GM12891 (cell line): ENCODE measurements around the gene NLGN1.

ENCODE experiments used
- POLR2A ChIP-seq: IDR thresholded peaks from 2 replicates; pipeline ENCODE4 v1.6.1; 2011; ENCODE audit warnings: low read depth, low read length, control low read depth
- POLR2AphosphoS5 ChIP-seq: IDR thresholded peaks from 2 replicates; pipeline ENCODE4 v1.6.1; 2011; ENCODE audit warnings: low read depth, low read length, control low read depth
- SPI1 ChIP-seq: IDR thresholded peaks from 2 replicates; pipeline ENCODE4 v1.6.1; 2011; ENCODE audit warnings: low read depth, low read length, control low read depth
- TAF1 ChIP-seq: IDR thresholded peaks from 2 replicates; pipeline ENCODE4 v1.6.1; 2011; ENCODE audit warnings: low read depth, low read length, control low read depth

DNA sequence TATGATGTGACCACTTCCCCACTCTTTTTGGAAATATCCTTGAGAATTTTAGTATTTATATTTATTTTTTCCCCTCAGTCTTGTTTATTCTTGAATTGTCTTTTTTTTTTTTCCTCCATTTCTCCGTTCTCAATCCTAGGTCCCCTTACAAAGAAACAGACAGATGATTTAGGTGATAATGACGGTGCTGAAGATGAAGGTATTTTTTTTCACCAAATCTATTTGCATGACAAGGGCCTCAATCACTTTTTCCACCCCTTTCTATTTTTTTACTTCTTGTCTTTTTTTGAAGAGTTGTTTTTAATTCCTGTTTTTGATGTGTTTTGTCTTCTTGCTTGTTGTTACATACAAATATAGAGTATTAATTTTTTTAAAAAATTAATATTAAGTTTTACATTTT is 402.6 kb downstream of the NLGN1 start:
- no peak for TF ChIP-seq POLR2A
- no peak for TF ChIP-seq POLR2AphosphoS5
- no peak for TF ChIP-seq SPI1
- no peak for TF ChIP-seq TAF1
